H9 (cell line): ENCODE measurements around the gene PIK3C2A. TPM values are rescaled to one million over a fixed set of nuclear protein-coding genes. Genes with fewer than 3 reads are reported as not detected.

Experiments used
- DNase-seq: peaks from one replicate; pipeline ENCODE4 v3.0.0-alpha.2; 2017
- H2AFZ ChIP-seq: one replicate; pipeline ENCODE4 v1.6.1; 2013; ENCODE audit warnings: mild to moderate bottlenecking, low read length, control low read depth, moderate library complexity
- H2AK5ac ChIP-seq: 2 replicates; pipeline ENCODE4 v1.6.1; 2013; ENCODE audit warnings: low read length, control low read depth, mixed read lengths; ENCODE audit not compliant: insufficient read length
- H2BK120ac ChIP-seq: one replicate; pipeline ENCODE4 v1.6.1; 2013; ENCODE audit warnings: low read depth, mild to moderate bottlenecking, low read length, control low read depth, inconsistent platforms; ENCODE audit not compliant: poor library complexity, severe bottlenecking
- H2BK12ac ChIP-seq: 2 replicates; pipeline ENCODE4 v1.6.1; 2013; ENCODE audit warnings: low read length, control low read depth, mixed read lengths, low read depth; ENCODE audit not compliant: insufficient read length
- H2BK15ac ChIP-seq: 2 replicates; pipeline ENCODE4 v1.6.1; 2013; ENCODE audit warnings: low read depth, low read length, control low read depth
- H2BK20ac ChIP-seq: one replicate; pipeline ENCODE4 v1.6.1; 2013; ENCODE audit warnings: low read depth, mild to moderate bottlenecking, low read length, control low read depth, inconsistent platforms; ENCODE audit not compliant: poor library complexity, severe bottlenecking
- H2BK5ac ChIP-seq: 2 replicates; pipeline ENCODE4 v1.6.1; 2013; ENCODE audit warnings: low read length, control low read depth, mixed read lengths; ENCODE audit not compliant: insufficient read length
- H3K14ac ChIP-seq: 2 replicates; pipeline ENCODE4 v1.6.1; 2013; ENCODE audit warnings: low read length, control low read depth; ENCODE audit not compliant: insufficient read depth
- H3K18ac ChIP-seq: 2 replicates; pipeline ENCODE4 v1.6.1; 2013; ENCODE audit warnings: low read depth, mild to moderate bottlenecking, mixed read lengths, low read length, control low read depth; ENCODE audit not compliant: insufficient read length
- H3K23ac ChIP-seq: 2 replicates; pipeline ENCODE4 v1.6.1; 2013; ENCODE audit warnings: low read length, control low read depth, mixed read lengths, low read depth; ENCODE audit not compliant: insufficient read length
- H3K23me2 ChIP-seq: 2 replicates; pipeline ENCODE4 v1.6.1; 2013; ENCODE audit warnings: low read depth, mild to moderate bottlenecking, mixed read lengths, low read length, control low read depth; ENCODE audit not compliant: insufficient read length, poor library complexity, severe bottlenecking
- H3K27ac ChIP-seq: 2 replicates; pipeline ENCODE4 v1.5.1; 2013; ENCODE audit warnings: low read length, control low read depth, mixed read lengths, low read depth; ENCODE audit not compliant: insufficient read length
- H3K27me3 ChIP-seq: 2 replicates; pipeline ENCODE4 v1.6.1; 2013; ENCODE audit warnings: low read length, control low read depth, inconsistent platforms; ENCODE audit not compliant: insufficient read depth
- H3K4ac ChIP-seq: 2 replicates; pipeline ENCODE4 v1.6.1; 2013; ENCODE audit warnings: low read depth, mild to moderate bottlenecking, control low read depth, inconsistent platforms, low read length, moderate library complexity
- H3K4me1 ChIP-seq: 2 replicates; pipeline ENCODE4 v1.6.1; 2013; ENCODE audit warnings: low read length, control low read depth, inconsistent platforms; ENCODE audit not compliant: insufficient read depth
- H3K4me2 ChIP-seq: 2 replicates; pipeline ENCODE4 v1.6.1; 2013; ENCODE audit warnings: low read length, control low read depth, mixed read lengths; ENCODE audit not compliant: insufficient read length, insufficient read depth
- H3K56ac ChIP-seq: 2 replicates; pipeline ENCODE4 v1.6.1; 2013; ENCODE audit warnings: low read depth, mild to moderate bottlenecking, mixed read lengths, low read length, control low read depth; ENCODE audit not compliant: insufficient read length
- H3K79me1 ChIP-seq: 2 replicates; pipeline ENCODE4 v1.6.1; 2013; ENCODE audit warnings: low read depth, mild to moderate bottlenecking, moderate library complexity, low read length, control low read depth, inconsistent platforms; ENCODE audit not compliant: insufficient read depth, poor library complexity, severe bottlenecking
- H3K79me2 ChIP-seq: 2 replicates; pipeline ENCODE4 v1.6.1; 2013; ENCODE audit warnings: low read length, control low read depth, inconsistent platforms; ENCODE audit not compliant: insufficient read depth
- H3K9ac ChIP-seq: 2 replicates; pipeline ENCODE4 v1.6.1; 2013; ENCODE audit warnings: low read length, control low read depth, mixed read lengths; ENCODE audit not compliant: insufficient read length; ENCODE audit errors: extremely low read depth
- H3K9me3 ChIP-seq: one replicate; pipeline ENCODE4 v1.6.1; 2013; ENCODE audit warnings: low read depth, low read length, inconsistent platforms; ENCODE audit not compliant: control insufficient read depth
- H3T11ph ChIP-seq: one replicate; pipeline ENCODE4 v1.6.1; 2013; ENCODE audit warnings: mild to moderate bottlenecking, low read length, control low read depth, inconsistent platforms
- H4K20me1 ChIP-seq: one replicate; pipeline ENCODE4 v1.6.1; 2013; ENCODE audit not compliant: control insufficient read depth, insufficient read length, insufficient read depth
- H4K5ac ChIP-seq: 2 replicates; pipeline ENCODE4 v1.6.1; 2013; ENCODE audit warnings: low read depth, mild to moderate bottlenecking, mixed read lengths, low read length, control low read depth; ENCODE audit not compliant: insufficient read length
- H4K8ac ChIP-seq: replicated peaks from 2 replicates; pipeline ENCODE4 v1.6.1; 2013; ENCODE audit warnings: low read length, control low read depth, mixed read lengths, low read depth; ENCODE audit not compliant: insufficient read length
- H4K91ac ChIP-seq: 2 replicates; pipeline ENCODE4 v1.6.1; 2013; ENCODE audit warnings: low read depth, mild to moderate bottlenecking, moderate library complexity, mixed read lengths, low read length, control low read depth; ENCODE audit not compliant: insufficient read length
- H3K27ac Mint-ChIP-seq, 3 experiments: 2 replicates in 2 of 3; 3 replicates in 1 of 3; pipeline ENCODE4 v1.8.0; 2020 to 2021; ENCODE audit warnings: mixed read lengths in 3 of 3, mild to moderate bottlenecking in 1 of 3, moderate library complexity in 1 of 3
- H3K27me3 Mint-ChIP-seq: 2 replicates; pipeline ENCODE4 v1.8.0; 2021; ENCODE audit warnings: low read depth, mild to moderate bottlenecking, moderate library complexity, mixed read lengths
- H3K36me3 Mint-ChIP-seq, 3 experiments: 2 replicates in 2 of 3; 3 replicates in 1 of 3; pipeline ENCODE4 v1.8.0; 2020 to 2021; ENCODE audit warnings: low read depth in 3 of 3, mixed read lengths in 3 of 3; ENCODE audit not compliant: insufficient read depth in 1 of 3
- H3K4me1 Mint-ChIP-seq, 2 experiments: 2 replicates each; pipeline ENCODE4 v1.8.0; 2020; ENCODE audit warnings: mixed read lengths in 2 of 2
- H3K4me3 Mint-ChIP-seq, 2 experiments: 2 replicates in 1 of 2; 3 replicates in 1 of 2; pipeline ENCODE4 v1.8.0; 2020 to 2021; ENCODE audit warnings: mild to moderate bottlenecking in 2 of 2, mixed read lengths in 2 of 2, moderate library complexity in 1 of 2
- H3K9me3 Mint-ChIP-seq, 2 experiments: 2 replicates in 1 of 2; 3 replicates in 1 of 2; pipeline ENCODE4 v1.8.0; 2020; ENCODE audit warnings: mild to moderate bottlenecking in 2 of 2, mixed read lengths in 2 of 2, moderate library complexity in 1 of 2
- CTCF ChIP-seq: fragments of 200-600 bp; sonication (generic); conservative IDR thresholded peaks from 3 replicates; pipeline ENCODE4 v1.8.0; 2021; ENCODE audit warnings: antibody characterized with exemption, mild to moderate bottlenecking
- total RNA-seq: library from RNA; stranded (reverse); gene quantifications from 2 replicates; pipeline ENCODE4 v1.2.1, GENCODE V29; 2021

The PIK3C2A gene
- total RNA-seq, 1 experiment from 2014 or later: 82.6 TPM

- no peak for TF ChIP-seq CTCF
- no peaks in the 10 kb centered on the region for H3K4me1 ChIP-seq
- H2AFZ ChIP-seq: no peak overlapping the region
- H4K20me1 ChIP-seq: no peaks in the 10 kb centered on the region
- Mint-ChIP-seq H3K4me1 (no peaks in the 10 kb centered on the region), H3K27ac (no peak overlapping the region; a peak in 1 of 7 replicates), H3K27me3 (no peaks in the 10 kb centered on the region; the same call in 1 of the 2 replicates), H3K36me3 (no peaks in the 10 kb centered on the region), H3K9me3 (no peaks in the 10 kb centered on the region), H3K4me3 (no peak overlapping the region)
- no peaks in the 10 kb centered on the region for H3K23me2 ChIP-seq
- no peak overlapping the region for H4K5ac ChIP-seq
- H2AK5ac ChIP-seq: no peak overlapping the region
- no peak overlapping the region for H3K18ac ChIP-seq
- no peak overlapping the region for H3K56ac ChIP-seq
- H3K79me1 ChIP-seq: no peaks in the 10 kb centered on the region
- no peak for DNase-seq
- no peak overlapping the region for H2BK5ac ChIP-seq
- H3K4ac ChIP-seq: no peak overlapping the region
- H3K27ac ChIP-seq: no peak overlapping the region
- H3K14ac ChIP-seq: no peak overlapping the region
- no peak overlapping the region for H3K4me2 ChIP-seq
- H3T11ph ChIP-seq: no peak overlapping the region
- H3K27me3 ChIP-seq: no peaks in the 10 kb centered on the region
- no peak overlapping the region for H3K23ac ChIP-seq
- no peak overlapping the region for H2BK120ac ChIP-seq
- H2BK12ac ChIP-seq: no peak overlapping the region
- no peaks in the 10 kb centered on the region for H3K9me3 ChIP-seq
- no peak overlapping the region for H4K8ac ChIP-seq
- no peak overlapping the region for H2BK20ac ChIP-seq
- H4K91ac ChIP-seq: no peak overlapping the region
- no peak overlapping the region for H2BK15ac ChIP-seq
- H3K79me2 ChIP-seq: no peaks in the 10 kb centered on the region
- H3K9ac ChIP-seq: no peak overlapping the region
Measured at GRCh38 chr11:17250561-17251350, 43.0 kb upstream of the PIK3C2A start.
